ENCODE data around the gene XG.
"Not testable (repeated sequence)": the region's sequence is repeated elsewhere in the genome, so short reads cannot be mapped to it uniquely, and the experiment has no call there.

Gene XG

DNA sequence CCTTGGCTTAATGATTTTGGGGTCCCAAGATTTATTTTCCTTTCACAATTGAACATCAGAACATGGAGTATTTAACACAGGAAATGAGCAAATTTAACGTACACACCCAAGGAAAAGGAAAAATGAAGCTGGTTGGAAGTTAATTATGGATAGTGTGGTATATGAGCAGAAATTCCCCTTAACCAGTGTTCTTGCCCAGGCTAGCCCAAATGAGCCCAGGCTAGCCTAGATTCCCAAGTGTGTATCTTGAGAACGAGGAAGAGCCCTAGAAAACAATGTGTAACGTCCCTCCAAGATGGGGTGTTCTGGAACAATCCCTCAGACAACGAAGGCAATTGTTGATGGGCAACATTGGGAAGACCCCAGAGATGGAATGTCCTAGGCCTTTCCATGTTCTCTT is 33.7 kb downstream of the XG start:
- no peak overlapping the region for H3K4me2 ChIP-seq (ENCODE audit: low read length)
- H4K20me1 ChIP-seq (ENCODE audit: insufficient read depth, low read length): no peaks in the 10 kb centered on the region
- TF ChIP-seq EZH2phosphoT487 (IDR thresholded peaks at IDR 0.05; ENCODE audit: low read depth): no peak
- TF ChIP-seq, protein P1, sequence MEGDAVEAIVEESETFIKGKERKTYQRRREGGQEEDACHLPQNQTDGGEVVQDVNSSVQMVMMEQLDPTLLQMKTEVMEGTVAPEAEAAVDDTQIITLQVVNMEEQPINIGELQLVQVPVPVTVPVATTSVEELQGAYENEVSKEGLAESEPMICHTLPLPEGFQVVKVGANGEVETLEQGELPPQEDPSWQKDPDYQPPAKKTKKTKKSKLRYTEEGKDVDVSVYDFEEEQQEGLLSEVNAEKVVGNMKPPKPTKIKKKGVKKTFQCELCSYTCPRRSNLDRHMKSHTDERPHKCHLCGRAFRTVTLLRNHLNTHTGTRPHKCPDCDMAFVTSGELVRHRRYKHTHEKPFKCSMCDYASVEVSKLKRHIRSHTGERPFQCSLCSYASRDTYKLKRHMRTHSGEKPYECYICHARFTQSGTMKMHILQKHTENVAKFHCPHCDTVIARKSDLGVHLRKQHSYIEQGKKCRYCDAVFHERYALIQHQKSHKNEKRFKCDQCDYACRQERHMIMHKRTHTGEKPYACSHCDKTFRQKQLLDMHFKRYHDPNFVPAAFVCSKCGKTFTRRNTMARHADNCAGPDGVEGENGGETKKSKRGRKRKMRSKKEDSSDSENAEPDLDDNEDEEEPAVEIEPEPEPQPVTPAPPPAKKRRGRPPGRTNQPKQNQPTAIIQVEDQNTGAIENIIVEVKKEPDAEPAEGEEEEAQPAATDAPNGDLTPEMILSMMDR (IDR thresholded peaks at IDR 0.05; ENCODE audit: low read depth, low read length): no peak
- H3K4me1 ChIP-seq (ENCODE audit: low read length): peaks cover 17% of the 10 kb centered on the region
- H3K36me3 ChIP-seq (replicated peaks; ENCODE audit: low read depth, low read length): no peaks in the 10 kb centered on the region
- no peak overlapping the region for H3K27ac ChIP-seq (ENCODE audit: low read length)
- no peak overlapping the region for H2AFZ ChIP-seq (ENCODE audit: low read depth, low read length)
- H3K9ac ChIP-seq (ENCODE audit: low read length): no peak overlapping the region
- peaks cover 15% of the 10 kb centered on the region for H3K27me3 ChIP-seq (ENCODE audit: low read depth, low read length)
- H3K79me2 ChIP-seq (ENCODE audit: low read length): no peaks in the 10 kb centered on the region
- no peaks in the 10 kb centered on the region for H3K9me3 ChIP-seq (ENCODE audit: insufficient read depth, low read length)
- H3K4me3 ChIP-seq (ENCODE audit: low read length): no peak overlapping the region

DNA sequence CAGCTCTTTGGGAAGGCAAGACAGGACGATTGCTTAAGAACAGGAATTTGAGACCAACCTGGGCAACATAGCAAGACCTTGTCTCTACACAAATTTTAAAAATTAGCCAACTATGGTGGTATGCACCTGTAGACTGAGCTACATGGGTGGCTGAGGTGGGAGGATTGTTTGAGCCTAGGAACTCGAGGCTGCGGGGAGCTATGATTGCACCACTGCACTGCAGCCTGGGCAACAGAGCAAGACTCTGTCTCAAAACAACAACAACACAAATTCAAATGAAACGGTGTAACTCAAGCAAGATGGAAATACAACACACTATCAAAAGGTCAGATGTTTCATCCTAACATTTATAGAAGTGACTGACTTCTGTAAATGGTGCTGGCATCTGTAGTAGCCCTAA is 37.1 kb downstream of the XG start:
- no peaks in the 10 kb centered on the region; the same call in 1 of the 2 replicates for H3K27me3 ChIP-seq (ENCODE audit: low read depth, low read length)
- H4K20me1 ChIP-seq (ENCODE audit: insufficient read depth, low read length): no peaks in the 10 kb centered on the region
- H3K9me3 ChIP-seq (ENCODE audit: insufficient read depth, low read length): no peaks in the 10 kb centered on the region
- no peak overlapping the region for H3K9ac ChIP-seq (ENCODE audit: low read length)
- TF ChIP-seq, protein P1 (IDR thresholded peaks at IDR 0.05; ENCODE audit: low read depth, low read length): no peak
- no peak for TF ChIP-seq EZH2phosphoT487 (IDR thresholded peaks at IDR 0.05; ENCODE audit: low read depth)
- no peaks in the 10 kb centered on the region for H3K36me3 ChIP-seq (replicated peaks; ENCODE audit: low read depth, low read length)
- H3K27ac ChIP-seq (ENCODE audit: low read length): no peak overlapping the region
- no peak overlapping the region for H2AFZ ChIP-seq (ENCODE audit: low read depth, low read length)
- no peak overlapping the region for H3K4me3 ChIP-seq (ENCODE audit: low read length)
- H3K79me2 ChIP-seq (ENCODE audit: low read length): no peaks in the 10 kb centered on the region
- no peaks in the 10 kb centered on the region for H3K4me1 ChIP-seq (ENCODE audit: low read length)
- H3K4me2 ChIP-seq (ENCODE audit: low read length): no peak overlapping the region

DNA sequence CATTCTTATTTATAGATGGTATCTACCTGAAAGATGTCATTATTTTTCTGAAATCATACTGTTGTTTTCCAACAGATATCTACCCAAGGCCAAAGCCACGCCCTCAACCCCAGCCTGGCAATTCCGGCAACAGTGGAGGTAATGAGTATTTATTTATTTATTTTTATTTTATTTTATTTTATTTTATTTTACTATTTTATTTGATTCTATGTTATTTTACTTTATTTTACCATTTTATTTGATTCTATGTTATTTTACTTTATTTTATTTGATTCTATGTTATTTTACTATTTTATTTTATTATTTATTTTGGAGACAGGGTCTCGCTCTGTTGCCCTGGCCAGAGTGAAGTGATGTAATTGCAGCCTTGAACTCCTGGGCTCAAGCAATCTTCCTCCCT is 37.7 kb downstream of the XG start:
- H3K4me2 ChIP-seq (ENCODE audit: low read length): no peak overlapping the region
- TF ChIP-seq EZH2phosphoT487 (IDR thresholded peaks at IDR 0.05; ENCODE audit: low read depth): no peak
- TF ChIP-seq, protein P1 (IDR thresholded peaks at IDR 0.05; ENCODE audit: low read depth, low read length): no peak
- H3K36me3 ChIP-seq (replicated peaks; ENCODE audit: low read depth, low read length): no peaks in the 10 kb centered on the region
- H2AFZ ChIP-seq (ENCODE audit: low read depth, low read length): no peak overlapping the region
- H3K4me3 ChIP-seq (ENCODE audit: low read length): no peak overlapping the region
- no peaks in the 10 kb centered on the region; the same call in 1 of the 2 replicates for H3K27me3 ChIP-seq (ENCODE audit: low read depth, low read length)
- no peak overlapping the region for H3K27ac ChIP-seq (ENCODE audit: low read length)
- no peaks in the 10 kb centered on the region for H3K79me2 ChIP-seq (ENCODE audit: low read length)
- H3K4me1 ChIP-seq (ENCODE audit: low read length): no peaks in the 10 kb centered on the region
- H4K20me1 ChIP-seq (ENCODE audit: insufficient read depth, low read length): no peaks in the 10 kb centered on the region
- no peaks in the 10 kb centered on the region for H3K9me3 ChIP-seq (ENCODE audit: insufficient read depth, low read length)
- no peak overlapping the region for H3K9ac ChIP-seq (ENCODE audit: low read length)

DNA sequence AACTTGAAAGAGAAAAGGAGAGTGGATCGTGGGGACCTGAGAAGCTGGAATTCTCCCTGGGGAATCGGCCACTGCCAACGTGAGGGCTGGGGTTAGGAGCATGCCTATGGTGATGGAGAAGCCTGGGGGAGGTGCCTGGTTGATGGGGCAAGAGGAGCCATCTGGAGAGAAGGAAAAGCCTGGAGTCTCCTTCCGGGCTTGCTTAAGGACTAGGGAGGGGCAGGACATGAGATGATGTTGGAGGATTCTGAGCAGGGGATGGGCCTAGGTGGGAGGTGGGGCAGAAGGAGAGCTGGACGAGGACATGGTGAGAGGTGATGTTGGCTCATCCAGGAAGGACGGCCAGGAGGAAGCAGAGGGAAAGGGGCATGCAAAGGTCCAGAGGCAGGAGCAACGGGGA is 41.9 kb downstream of the XG start:
- no peaks in the 10 kb centered on the region for H3K79me2 ChIP-seq (ENCODE audit: low read length)
- no peak for TF ChIP-seq EZH2phosphoT487 (IDR thresholded peaks at IDR 0.05; ENCODE audit: low read depth)
- H3K4me3 ChIP-seq (ENCODE audit: low read length): no peak overlapping the region
- H4K20me1 ChIP-seq (ENCODE audit: insufficient read depth, low read length): no peaks in the 10 kb centered on the region
- no peaks in the 10 kb centered on the region for H3K9me3 ChIP-seq (ENCODE audit: insufficient read depth, low read length)
- no peaks in the 10 kb centered on the region; the same call in 1 of the 2 replicates for H3K27me3 ChIP-seq (ENCODE audit: low read depth, low read length)
- H3K36me3 ChIP-seq (replicated peaks; ENCODE audit: low read depth, low read length): no peaks in the 10 kb centered on the region
- no peak overlapping the region for H3K9ac ChIP-seq (ENCODE audit: low read length)
- H3K27ac ChIP-seq (ENCODE audit: low read length): no peak overlapping the region
- H3K4me2 ChIP-seq (ENCODE audit: low read length): no peak overlapping the region
- H2AFZ ChIP-seq (ENCODE audit: low read depth, low read length): no peak overlapping the region
- no peaks in the 10 kb centered on the region for H3K4me1 ChIP-seq (ENCODE audit: low read length)

DNA sequence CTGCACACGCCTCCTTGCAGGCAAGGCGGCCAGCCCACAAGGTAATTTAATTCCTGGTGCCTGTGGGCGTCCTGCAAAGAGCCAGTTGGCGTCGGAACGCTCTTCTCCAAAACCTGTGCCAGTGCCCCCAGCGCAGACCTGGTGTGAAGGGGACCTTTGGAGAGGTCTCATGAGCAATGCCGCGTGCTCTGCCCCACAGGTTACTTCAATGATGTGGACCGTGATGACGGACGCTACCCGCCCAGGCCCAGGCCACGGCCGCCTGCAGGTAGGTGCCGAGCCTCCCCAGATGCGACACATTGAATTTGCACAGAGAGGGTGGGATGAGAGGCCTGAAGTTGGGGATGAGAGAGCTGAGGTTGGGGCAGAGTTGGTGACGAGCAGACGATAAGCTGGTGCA is 42.5 kb downstream of the XG start:
- no peaks in the 10 kb centered on the region; the same call in 1 of the 2 replicates for H3K27me3 ChIP-seq (ENCODE audit: low read depth, low read length)
- H4K20me1 ChIP-seq (ENCODE audit: insufficient read depth, low read length): no peaks in the 10 kb centered on the region
- TF ChIP-seq, protein P1 (IDR thresholded peaks at IDR 0.05; ENCODE audit: low read depth, low read length): no peak
- TF ChIP-seq EZH2phosphoT487 (IDR thresholded peaks at IDR 0.05; ENCODE audit: low read depth): no peak
- no peak overlapping the region for H3K4me3 ChIP-seq (ENCODE audit: low read length)
- H3K4me1 ChIP-seq (ENCODE audit: low read length): no peaks in the 10 kb centered on the region
- H3K36me3 ChIP-seq (replicated peaks; ENCODE audit: low read depth, low read length): no peaks in the 10 kb centered on the region
- no peak overlapping the region for H3K4me2 ChIP-seq (ENCODE audit: low read length)
- no peaks in the 10 kb centered on the region for H3K79me2 ChIP-seq (ENCODE audit: low read length)
- H3K27ac ChIP-seq (ENCODE audit: low read length): no peak overlapping the region
- H2AFZ ChIP-seq (ENCODE audit: low read depth, low read length): no peak overlapping the region
- H3K9ac ChIP-seq (ENCODE audit: low read length): no peak overlapping the region
- no peaks in the 10 kb centered on the region for H3K9me3 ChIP-seq (ENCODE audit: insufficient read depth, low read length)

DNA sequence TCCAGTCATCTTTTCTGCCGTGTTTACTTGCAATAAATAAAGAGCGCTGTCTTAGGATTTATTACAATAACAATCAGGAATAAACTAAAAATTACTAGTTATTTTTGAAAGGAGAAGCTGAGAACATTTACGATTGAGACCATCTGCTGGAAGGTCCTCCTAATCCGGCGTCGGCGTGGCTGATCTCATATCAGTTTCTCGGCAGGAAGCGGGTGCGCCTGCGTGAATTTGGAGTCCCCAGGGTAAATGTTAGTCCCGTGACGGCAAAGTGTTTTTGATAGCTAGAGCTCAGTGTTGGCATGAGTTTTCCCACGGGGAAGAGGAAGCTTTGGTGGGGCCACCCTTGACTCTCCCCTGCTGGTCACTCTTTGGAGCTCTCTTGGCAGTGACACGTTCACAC is 45.0 kb downstream of the XG start:
- H3K27me3 ChIP-seq (ENCODE audit: low read depth, low read length); H2AFZ ChIP-seq (ENCODE audit: low read depth, low read length); H3K9me3 ChIP-seq (ENCODE audit: insufficient read depth, low read length); H3K79me2 ChIP-seq (ENCODE audit: low read length); H3K4me3 ChIP-seq (ENCODE audit: low read length); H3K4me2 ChIP-seq (ENCODE audit: low read length); H4K20me1 ChIP-seq (ENCODE audit: insufficient read depth, low read length); H3K9ac ChIP-seq (ENCODE audit: low read length); H3K27ac ChIP-seq (ENCODE audit: low read length); H3K36me3 ChIP-seq (replicated peaks; ENCODE audit: low read depth, low read length); H3K4me1 ChIP-seq (ENCODE audit: low read length): not testable (repeated sequence)

Measured in OCI-LY3 (cell line).